GM12801 (cell line): Measurements from ENCODE around the gene RAB5IF.

Experiments used
- TF ChIP-seq, protein P1 (sequence below): IDR thresholded peaks from one replicate; pipeline ENCODE4 v1.5.1; 2011; ENCODE audit warnings: control low read depth; ENCODE audit not compliant: insufficient read length; ENCODE audit errors: extremely low read depth

RAB5IF gene

GRCh38 chr20:36614781-36615557 lies 9.4 kb downstream of the RAB5IF start:
- TF ChIP-seq, protein P1, sequence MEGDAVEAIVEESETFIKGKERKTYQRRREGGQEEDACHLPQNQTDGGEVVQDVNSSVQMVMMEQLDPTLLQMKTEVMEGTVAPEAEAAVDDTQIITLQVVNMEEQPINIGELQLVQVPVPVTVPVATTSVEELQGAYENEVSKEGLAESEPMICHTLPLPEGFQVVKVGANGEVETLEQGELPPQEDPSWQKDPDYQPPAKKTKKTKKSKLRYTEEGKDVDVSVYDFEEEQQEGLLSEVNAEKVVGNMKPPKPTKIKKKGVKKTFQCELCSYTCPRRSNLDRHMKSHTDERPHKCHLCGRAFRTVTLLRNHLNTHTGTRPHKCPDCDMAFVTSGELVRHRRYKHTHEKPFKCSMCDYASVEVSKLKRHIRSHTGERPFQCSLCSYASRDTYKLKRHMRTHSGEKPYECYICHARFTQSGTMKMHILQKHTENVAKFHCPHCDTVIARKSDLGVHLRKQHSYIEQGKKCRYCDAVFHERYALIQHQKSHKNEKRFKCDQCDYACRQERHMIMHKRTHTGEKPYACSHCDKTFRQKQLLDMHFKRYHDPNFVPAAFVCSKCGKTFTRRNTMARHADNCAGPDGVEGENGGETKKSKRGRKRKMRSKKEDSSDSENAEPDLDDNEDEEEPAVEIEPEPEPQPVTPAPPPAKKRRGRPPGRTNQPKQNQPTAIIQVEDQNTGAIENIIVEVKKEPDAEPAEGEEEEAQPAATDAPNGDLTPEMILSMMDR: no peak

DNA sequence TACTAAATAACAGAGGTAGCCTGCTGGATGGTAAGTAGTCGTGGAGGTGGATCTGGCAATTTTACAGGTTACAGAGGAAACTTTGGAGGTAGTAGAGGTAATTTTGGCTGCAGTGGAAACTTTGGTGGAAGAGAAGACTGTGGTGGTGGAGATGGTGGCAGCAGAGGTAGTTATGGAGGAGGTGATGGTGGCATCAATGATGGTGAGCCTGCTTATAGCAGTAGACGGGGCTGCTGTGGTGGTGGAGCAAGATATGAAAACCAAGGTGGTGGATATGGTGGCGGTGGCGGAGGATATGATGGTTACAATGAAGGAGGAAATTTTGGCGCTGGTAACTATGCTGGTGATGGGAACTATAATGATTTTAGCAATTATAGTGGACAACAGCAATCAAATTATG lies 15.3 kb downstream of the RAB5IF start:
- TF ChIP-seq, protein P1: no peak

DNA sequence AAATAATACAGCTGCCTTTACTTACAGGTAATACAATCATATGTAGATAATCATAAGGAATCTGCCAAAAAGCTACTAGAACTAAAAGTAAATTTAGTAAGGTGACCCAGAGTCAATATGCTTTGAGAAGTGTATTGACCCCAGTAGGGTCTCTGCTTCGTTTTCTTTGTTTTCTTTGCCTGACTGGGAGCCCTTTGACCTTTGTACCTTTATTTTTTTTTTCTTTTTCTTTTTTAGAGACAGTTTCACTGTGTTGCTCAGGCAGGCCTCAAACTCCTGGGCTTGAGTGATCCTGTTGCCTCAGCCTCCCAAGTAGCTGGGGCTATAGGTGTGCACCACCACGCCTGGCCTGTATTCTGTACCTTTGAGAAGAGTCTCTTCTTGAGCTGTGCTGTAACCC lies 17.9 kb downstream of the RAB5IF start:
- TF ChIP-seq, protein P1: no peak

GRCh38 chr20:36624068-36624943 lies 18.7 kb downstream of the RAB5IF start:
- TF ChIP-seq, protein P1: no peak

- TF ChIP-seq, protein P1: no peak
These were observed 19.4 kb downstream of the RAB5IF start for GRCh38 chr20:36624944-36625324.

DNA sequence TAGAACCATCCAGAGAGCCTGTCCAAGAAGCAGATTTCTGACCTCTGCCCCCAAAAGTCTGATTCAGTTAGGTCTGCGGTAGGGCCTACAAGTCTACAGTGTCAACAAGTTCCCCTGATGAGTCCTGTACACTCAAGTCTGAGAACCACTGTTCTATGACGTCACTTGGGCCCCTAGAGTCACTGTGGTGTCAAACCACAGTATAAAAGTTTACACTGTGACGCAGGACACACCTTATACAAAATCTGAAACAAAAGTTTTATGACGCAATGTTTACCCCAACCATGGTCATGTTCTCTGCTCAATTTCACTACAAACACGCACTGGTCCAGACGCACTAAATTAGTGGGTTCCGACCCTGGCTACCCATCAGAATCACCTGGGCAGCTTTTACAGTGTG lies 22.5 kb downstream of the RAB5IF start:
- TF ChIP-seq, protein P1: no peak
